DMS114 treated with DMSO at 0.1 percent for 48 hours (cell line): ENCODE results near the gene TUBA3C.
"Not testable (repeated sequence)": the region's sequence is repeated elsewhere in the genome, so short reads cannot be mapped to it uniquely, and the experiment has no call there.

ENCODE experiments used
- DNase-seq: peaks from one replicate; lab custom pipeline; 2025; ENCODE audit not compliant: unreplicated experiment; lab: John Stamatoyannopoulos, UW

The TUBA3C gene

GRCh38 chr13:19181621-19182485 is at the start of gene TUBA3C:
TSS of gene TUBA3C (minus strand) at chr13:19181824. CDS start at chr13:19181747, 77 bp downstream.
- DNase-seq: no peak

DNA sequence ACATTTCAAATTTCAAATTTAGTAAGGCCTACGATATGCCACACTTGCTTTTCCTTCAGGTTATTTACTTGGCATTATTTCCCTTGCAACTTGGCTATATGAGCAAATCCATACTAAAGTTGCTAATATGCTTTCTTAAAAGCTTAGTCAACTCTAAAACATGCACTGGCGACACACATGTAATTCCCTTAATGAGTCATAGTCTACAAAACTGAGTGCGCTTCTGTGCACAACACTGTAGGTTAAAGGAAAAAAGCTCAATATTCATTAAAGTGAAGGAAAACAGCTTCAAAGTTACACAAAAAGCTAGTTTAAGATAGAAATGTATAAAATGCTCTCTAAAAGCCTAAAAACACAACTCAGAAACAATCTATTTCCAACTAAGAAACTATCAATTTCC is 25.8 kb upstream of the TUBA3C start:
- DNase-seq: not testable (repeated sequence)

GRCh38 chr13:19192622-19193021 is 11.0 kb upstream of the TUBA3C start:
- DNase-seq: not testable (repeated sequence)

DNA sequence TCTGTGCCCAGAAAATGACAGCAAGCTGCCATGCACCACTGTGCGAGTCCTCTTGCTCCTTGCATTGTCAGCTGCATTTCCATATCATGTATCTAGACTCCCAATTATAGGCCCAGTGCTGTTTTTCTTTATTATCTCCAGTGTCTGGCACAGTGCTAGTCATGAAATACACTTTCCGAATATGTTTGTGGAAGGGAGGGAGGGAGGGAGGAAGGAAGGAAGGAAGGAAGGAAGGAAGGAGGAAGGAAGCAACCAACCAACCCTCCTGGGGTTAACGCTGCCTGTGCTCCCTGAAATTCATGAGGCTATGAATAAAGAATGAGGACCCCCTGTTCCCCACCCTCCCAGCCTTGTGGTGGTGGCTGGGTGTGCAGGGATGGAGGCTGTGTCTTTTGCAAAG is 8.3 kb upstream of the TUBA3C start:
- not testable (repeated sequence) for DNase-seq

- DNase-seq: not testable (repeated sequence)
Observed at GRCh38 chr13:19189368-19189767, 7.7 kb upstream of the TUBA3C start.

- no peak for DNase-seq
Observed at GRCh38 chr13:19185865-19186645, 4.4 kb upstream of the TUBA3C start.

- DNase-seq: no peak
Observed at GRCh38 chr13:19185086-19185864, 3.7 kb upstream of the TUBA3C start.

- DNase-seq: no peak
Observed at GRCh38 chr13:19184176-19184575, 2.6 kb upstream of the TUBA3C start.

- no peak for DNase-seq
Observed at GRCh38 chr13:19183676-19184075, 2.1 kb upstream of the TUBA3C start.

- DNase-seq: no peak
Observed at GRCh38 chr13:19182536-19182935, 912 bp upstream of the TUBA3C start.

GRCh38 chr13:19181021-19181620 is 503 bp downstream of the TUBA3C start:
- DNase-seq: no peak

GRCh38 chr13:19179916-19180315 is 1.7 kb downstream of the TUBA3C start:
- DNase-seq: no peak

DNA sequence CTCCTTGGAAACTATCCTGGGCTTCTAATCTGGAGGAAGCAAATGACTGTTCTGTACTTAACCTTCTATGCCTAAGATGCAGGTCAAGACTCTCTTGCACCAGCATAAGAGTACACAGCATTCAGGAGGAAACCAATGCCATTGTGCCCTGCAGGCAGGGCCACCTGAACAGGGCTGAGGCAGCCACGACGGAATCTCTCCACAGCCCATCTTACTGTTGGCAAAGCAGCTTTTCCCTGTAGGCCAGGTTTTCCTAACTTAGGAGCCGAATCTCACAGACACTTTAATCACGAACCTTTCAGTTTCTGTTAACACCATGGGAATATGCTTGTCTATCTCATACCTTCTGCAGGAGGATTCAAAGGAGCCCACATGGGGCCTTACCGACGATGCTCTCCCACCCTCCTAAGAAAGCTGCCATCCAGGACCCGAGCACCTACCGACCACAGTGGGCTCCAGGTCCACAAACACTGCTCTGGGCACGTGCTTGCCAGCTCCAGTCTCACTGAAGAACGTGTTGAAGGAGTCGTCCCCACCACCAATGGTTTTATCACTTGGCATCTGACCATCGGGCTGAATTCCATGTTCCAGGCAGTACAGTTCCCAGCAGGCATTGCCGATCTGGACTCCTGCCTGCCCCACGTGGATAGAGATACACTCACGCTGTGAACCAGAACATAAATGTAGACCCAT is 2.6 kb downstream of the TUBA3C start:
- no peak for DNase-seq

- DNase-seq: not testable (repeated sequence)
Observed at GRCh38 chr13:19176981-19177776, 4.4 kb downstream of the TUBA3C start.

DNA sequence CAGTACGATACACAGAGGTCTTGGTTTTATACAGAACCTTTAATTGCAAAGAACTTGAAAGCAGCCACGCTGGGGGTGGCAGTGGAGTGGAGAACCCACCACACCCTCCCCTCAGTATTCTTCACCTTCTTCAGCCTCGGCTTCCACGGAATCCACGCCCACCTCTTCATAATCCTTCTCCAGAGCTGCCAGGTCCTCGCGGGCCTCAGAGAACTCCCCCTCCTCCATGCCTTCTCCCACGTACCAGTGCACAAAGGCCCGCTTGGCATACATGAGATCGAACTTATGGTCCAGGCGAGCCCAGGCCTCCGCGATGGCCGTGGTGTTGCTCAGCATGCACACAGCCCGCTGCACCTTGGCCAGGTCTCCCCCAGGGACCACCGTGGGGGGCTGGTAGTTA is 7.9 kb downstream of the TUBA3C start:
- no peak for DNase-seq

- no peak for DNase-seq
Observed at GRCh38 chr13:19172647-19173030, 9.0 kb downstream of the TUBA3C start.

DNA sequence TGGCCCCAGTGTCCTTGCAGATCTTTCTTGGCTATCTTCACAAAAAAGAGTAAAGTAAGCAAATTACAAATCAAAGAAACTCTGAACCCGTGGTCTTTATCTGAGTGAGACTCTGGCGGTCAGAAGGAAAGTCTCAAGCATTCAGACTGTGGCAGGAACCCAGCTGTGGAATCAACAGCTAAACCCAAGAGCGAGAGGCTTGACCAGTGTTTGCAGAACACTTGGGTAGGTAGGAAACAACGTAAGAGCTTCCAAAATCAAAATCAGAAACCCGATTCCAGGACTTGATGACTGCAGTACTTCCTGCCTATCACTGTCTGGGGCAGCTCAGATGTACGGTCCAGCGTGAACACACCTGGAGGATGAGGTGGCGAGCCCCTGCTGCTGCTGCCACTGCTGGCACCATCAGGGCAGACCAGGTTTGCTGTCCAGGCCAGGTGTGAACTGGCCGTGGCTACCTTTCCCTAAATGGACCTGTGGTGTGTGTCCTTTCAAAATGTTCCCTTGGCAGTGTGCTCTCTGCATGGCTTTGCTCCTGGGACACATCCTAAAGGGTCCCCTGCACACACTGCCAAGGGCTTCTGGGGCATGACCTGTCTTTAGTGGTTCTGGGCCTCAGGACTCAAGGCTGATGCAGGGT is 9.5 kb downstream of the TUBA3C start:
- no peak for DNase-seq

- no peak for DNase-seq
Observed at GRCh38 chr13:19171563-19171962, 10.1 kb downstream of the TUBA3C start.

DNA sequence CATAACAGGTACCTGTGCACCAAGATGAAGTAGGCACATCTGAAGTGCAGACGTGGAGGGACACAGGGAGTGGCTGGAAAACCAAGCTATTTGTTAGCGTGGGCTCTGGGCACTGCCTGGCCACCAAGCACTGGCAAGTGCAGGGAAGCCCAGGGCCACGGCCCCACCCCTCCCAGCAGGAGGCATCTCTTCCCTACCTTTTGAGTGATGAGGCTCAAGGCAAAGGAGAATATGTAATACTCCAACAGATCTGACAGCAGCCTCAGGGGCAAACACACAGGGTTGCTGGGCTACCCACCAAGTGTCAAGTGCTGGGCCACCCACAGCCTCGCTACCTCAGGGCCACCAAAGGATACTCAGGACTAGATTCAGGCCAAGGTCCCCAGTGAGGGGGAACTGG is 11.6 kb downstream of the TUBA3C start:
- DNase-seq: no peak
